ENCODE data around the gene CTDSP2.
"Not testable (repeated sequence)": the region's sequence is repeated elsewhere in the genome, so short reads cannot be mapped to it uniquely, and the experiment has no call there.

CTDSP2 gene

DNA sequence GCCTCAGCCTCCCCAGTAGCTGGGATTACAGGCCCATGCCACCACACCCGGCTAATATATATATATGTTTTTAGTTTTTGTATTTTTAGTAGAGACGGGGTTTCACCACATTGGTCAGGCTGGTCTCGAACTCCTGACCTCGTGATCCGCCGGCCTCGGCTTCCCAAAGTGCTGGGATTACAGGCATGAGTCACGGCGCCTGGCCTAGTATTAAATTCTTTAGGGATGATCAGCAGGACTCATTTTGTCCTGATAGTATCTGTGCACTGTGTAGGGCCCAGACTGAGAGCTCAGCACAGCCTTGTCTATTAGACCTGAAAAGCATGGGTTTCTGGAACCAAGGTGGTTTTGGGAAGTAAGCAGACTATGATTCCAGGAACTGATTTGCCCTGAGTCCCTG lies 34.5 kb upstream of the CTDSP2 start:
- peak; percentile 75 for DNase-seq

DNA sequence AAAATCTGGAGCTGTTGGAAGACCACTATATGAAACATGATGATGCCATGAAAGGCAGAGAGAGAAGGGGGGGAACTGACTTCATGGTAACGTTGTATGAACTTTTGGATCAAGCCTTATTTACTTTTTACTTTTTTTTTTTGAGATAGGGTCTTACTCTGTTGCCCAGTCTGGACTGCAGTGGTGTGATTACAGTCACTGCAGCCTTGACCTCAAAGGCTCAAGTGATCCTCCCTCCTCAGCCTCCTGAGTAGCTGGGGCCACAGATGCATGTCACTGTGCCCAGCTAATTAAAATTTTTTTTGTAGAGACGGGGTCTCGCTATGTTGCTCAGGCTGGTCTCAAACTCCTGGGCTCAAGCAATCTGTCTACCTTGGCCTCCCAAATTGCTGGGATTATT lies 31.3 kb upstream of the CTDSP2 start:
- DNase-seq: no peak

DNA sequence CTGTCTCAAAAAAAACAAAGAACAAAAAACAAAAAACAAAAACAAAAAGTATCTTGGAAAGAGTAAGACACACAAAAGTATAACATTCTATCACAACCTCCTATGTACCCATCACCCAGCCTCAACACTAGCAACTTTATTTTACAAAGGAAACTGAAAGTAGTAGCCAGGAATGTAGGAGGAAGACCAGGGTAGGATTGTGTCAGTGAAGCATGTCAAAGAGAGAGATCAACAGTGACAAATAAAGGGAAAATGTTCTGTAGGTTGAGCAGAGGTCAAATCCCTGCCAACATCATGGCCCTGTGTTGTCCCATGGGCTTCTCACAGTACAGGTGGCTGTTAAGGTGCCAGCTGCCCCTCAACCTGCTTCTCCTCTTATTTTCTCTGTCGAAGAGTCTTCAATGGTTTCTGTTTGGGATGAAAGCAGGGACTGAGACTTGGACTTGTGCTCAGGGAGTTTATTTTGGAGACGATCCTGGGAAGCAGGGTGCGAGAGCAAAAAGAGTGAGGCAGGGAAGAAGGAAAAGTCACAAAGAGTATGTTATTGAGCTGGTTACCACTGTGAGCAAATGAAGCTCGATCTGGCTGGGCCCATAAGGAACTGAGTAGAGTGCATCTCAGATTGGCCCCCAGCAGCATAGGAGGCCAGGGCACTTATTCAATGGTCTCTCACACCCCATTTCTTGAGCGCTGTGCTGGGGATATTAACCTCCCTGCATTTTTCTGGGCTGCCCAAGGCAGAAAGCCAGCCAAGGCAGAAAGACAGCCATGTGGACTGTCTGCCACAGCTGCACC lies 29.4 kb upstream of the CTDSP2 start:
- no peak for DNase-seq

- no peak for DNase-seq
Measured at GRCh38 chr12:57874166-57875108, 27.9 kb upstream of the CTDSP2 start.

DNA sequence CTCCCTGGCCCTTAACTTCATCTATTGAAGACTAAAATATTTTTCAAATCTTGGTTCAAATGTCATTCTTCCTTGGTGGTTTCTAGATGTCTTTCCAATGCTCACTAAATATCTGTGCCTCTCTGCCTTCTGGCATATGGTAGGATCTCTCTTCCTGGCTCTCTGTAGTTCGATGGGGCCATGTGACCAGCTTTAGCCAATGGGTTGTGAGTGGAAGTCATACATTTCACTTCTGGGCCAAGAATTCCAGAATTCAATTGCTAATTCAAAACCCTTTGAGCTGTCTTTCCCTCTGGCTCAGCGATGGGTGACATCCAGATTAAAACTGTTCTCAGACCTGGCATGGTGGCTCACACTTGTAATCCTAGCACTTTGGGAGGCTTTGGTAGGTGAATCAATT lies 25.8 kb upstream of the CTDSP2 start:
- DNase-seq: no peak

GRCh38 chr12:57869927-57870318 lies 23.4 kb upstream of the CTDSP2 start:
- no peak for DNase-seq

DNA sequence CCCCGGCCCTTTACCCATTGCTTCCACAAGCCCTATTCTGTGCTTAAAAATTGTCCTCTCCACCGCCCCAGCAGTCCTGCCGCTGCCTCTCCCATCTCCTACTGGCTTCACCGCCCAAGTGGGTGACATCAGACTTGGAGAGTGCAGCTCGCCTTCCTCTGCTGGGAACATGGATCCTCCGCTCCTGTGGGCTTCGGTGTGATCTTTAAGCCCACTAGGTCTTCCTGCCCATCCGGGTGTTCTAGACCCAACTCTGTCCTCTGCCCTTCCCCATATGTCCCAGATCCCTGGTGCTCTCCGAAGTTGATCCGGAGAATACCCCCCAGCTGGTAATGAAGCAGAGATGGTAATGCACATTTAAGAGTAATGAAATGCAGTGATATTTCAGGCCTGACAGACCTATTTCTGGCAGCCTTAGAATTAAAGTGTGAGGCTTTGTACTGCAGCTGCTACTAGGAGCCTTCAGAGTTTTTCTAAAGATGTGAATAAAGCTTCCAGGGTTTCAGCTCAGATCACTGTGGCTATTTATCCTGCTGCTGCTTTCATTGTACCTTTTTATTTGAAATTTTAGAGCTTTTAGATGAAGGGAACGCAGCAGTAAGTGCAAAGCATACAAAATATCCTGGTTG lies 22.9 kb upstream of the CTDSP2 start:
- DNase-seq: no peak

- DNase-seq: no peak
Measured at GRCh38 chr12:57868851-57869268, 22.3 kb upstream of the CTDSP2 start.

GRCh38 chr12:57868221-57868620 lies 21.7 kb upstream of the CTDSP2 start:
- DNase-seq: no peak

DNA sequence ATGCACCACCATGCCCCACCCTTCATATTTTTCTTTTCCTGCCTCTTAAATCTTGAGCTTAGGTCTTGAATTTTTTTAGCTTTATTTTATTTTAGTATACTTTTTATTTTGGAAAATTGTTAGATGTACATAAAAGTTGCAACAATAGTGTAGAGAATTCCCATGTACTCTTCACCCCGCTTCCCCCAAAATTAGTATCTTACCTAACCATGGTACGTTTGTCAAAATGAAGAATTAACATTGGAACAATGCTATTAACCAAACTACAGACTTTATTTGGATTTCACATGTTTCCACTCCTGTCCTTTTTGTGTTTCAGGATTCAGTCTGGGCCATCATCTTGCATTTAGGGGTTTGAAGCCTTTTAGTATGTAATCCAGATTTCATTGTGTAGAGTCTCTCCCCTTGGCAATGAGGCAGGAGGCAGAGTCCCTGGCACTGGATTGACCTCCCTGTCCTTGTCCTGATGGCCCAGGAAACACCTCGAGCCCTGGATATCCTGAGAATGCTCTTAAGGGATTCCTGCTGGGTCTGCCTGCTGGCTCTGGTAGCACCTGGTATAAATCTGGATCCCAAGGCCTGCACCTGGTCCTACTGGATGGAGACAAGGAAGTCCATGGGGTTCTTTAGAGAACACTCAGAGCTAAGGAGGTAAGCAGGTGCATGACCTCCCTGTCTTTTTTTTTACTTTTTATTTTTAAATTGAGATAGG lies 19.9 kb upstream of the CTDSP2 start:
- no peak for DNase-seq

- peak; percentile 83 for DNase-seq
Measured at GRCh38 chr12:57865084-57865751, 18.7 kb upstream of the CTDSP2 start.

- no peak for DNase-seq
Measured at GRCh38 chr12:57864442-57865083, 18.0 kb upstream of the CTDSP2 start.

DNA sequence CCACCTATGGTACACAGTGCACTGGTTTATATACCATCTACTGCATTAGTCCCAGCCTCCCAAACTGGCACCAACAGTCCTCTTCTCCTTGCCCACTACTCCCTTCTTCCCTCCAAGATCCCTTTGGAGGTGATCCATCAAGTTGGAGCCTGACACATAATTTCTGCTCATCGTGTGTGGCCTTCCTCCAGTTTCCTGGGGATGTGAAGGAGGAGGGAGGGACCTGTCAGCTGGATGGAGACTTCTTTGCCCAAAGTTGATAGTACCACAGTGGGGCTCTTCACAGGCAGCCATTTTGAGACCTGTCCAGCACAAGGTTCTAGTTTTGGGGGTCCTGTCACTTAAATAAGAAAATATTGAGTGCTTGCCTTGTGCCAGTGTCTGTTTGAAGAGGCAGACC lies 17.1 kb upstream of the CTDSP2 start:
- no peak for DNase-seq

GRCh38 chr12:57861967-57862366 lies 15.4 kb upstream of the CTDSP2 start:
- no peak for DNase-seq

- not testable (repeated sequence) for DNase-seq
Measured at GRCh38 chr12:57860883-57861282, 14.4 kb upstream of the CTDSP2 start.

DNA sequence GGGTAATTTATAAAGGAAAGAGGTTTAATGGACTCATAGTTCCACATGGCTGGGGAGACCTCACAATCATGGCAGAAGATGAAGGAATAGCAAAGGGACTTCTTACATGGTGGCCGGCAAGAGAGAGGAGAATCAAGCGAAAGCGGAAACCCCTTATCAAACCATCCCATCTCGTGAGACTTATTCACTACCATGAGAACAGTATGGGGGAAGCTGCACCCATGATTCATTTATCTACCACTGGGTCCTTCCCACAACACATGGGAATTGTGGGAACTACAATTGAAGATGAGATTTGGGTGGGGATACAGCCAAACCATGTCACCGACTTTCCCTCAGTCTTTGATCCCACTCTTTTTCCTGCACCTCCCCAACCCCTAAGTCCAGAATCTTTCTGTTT lies 12.6 kb upstream of the CTDSP2 start:
- no peak for DNase-seq

GRCh38 chr12:57858123-57858522 lies 11.6 kb upstream of the CTDSP2 start:
- not testable (repeated sequence) for DNase-seq

GRCh38 chr12:57854965-57855364 lies 8.4 kb upstream of the CTDSP2 start:
- no peak for DNase-seq

DNA sequence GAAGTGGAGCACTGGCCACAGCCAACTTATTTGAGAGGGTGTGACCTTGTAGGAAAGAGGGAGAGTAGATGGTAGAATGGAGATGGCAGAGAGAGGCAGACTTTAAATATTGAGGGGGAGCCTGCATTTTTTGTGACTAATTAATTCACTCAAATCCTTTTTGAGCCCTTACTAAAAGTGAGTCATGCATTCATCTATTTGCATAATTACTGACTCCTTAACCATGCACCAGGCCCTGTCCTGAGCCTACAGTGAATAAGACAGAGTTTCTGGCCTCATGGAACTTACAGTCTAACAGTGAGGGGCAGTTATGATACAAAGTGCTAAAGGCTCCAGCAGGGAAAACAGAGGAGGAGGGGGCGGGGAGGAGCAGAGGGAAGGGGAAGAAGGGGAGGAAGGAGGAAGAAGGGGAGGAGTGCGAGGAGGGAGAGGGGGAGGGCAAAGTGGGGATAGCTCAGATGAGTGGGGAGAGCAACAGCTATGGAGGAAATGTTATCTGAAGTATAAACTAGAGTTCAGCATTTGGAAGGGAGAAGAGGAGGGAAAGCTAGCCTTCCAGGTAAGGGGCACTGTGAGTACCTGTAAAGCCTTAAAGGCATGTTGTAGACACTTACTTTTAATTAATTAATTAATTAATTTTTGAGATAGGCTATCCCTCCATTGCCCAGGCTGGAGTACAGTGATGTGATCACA lies 7.5 kb upstream of the CTDSP2 start:
- DNase-seq: peak; percentile 54

GRCh38 chr12:57852620-57853500 lies 6.3 kb upstream of the CTDSP2 start:
- DNase-seq: no peak

Data from HCEC 1CT (cell line).